DLD1 (cell line): ENCODE results near the gene CDH22.

Experiments used
- in situ Hi-C: cut with HindIII; loops from 2 replicates; pipeline ENCODE4 v1.10.0; 2017; ENCODE audit warnings: low sequenced_read_pairs

The CDH22 gene

GRCh38 chr20:46343348-46343974 lies 35.2 kb upstream of the CDH22 start:
- in situ Hi-C loops: no loop called here

- in situ Hi-C loops: no loop called here
Measured at GRCh38 chr20:46342451-46343347, 34.4 kb upstream of the CDH22 start.

GRCh38 chr20:46342010-46342378 lies 33.7 kb upstream of the CDH22 start:
- in situ Hi-C loops: no loop called here

GRCh38 chr20:46341074-46342009 lies 33.0 kb upstream of the CDH22 start:
- in situ Hi-C loops: no loop called here

GRCh38 chr20:46339037-46339436 lies 30.7 kb upstream of the CDH22 start:
- in situ Hi-C loops: no loop called here

- in situ Hi-C loops: no loop called here
Measured at GRCh38 chr20:46336735-46337134, 28.4 kb upstream of the CDH22 start.

- in situ Hi-C loops: no loop called here
Measured at GRCh38 chr20:46334303-46334904, 26.1 kb upstream of the CDH22 start.

- in situ Hi-C loops: no loop called here
Measured at GRCh38 chr20:46333161-46333991, 25.1 kb upstream of the CDH22 start.

GRCh38 chr20:46332373-46333160 lies 24.3 kb upstream of the CDH22 start:
- in situ Hi-C loops: no loop called here

GRCh38 chr20:46331611-46332361 lies 23.5 kb upstream of the CDH22 start:
- in situ Hi-C loops: no loop called here

- in situ Hi-C loops: no loop called here
Measured at GRCh38 chr20:46330831-46331371, 22.6 kb upstream of the CDH22 start.

GRCh38 chr20:46330072-46330763 lies 21.9 kb upstream of the CDH22 start:
- in situ Hi-C loops: no loop called here

GRCh38 chr20:46328200-46328882 lies 20.0 kb upstream of the CDH22 start:
- in situ Hi-C loops: no loop called here

GRCh38 chr20:46327557-46327956 lies 19.3 kb upstream of the CDH22 start:
- in situ Hi-C loops: no loop called here

GRCh38 chr20:46325789-46326188 lies 17.5 kb upstream of the CDH22 start:
- in situ Hi-C loops: no loop called here

GRCh38 chr20:46324960-46325703 lies 16.8 kb upstream of the CDH22 start:
- in situ Hi-C loops: no loop called here
